HepG2 (cell line): Measurements from ENCODE around the gene CHMP1A.

ENCODE experiments used
- ARHGAP35 ChIP-seq: sonication (generic); formaldehyde crosslinking; IDR thresholded peaks from 2 replicates; pipeline ENCODE4 v1.9.0; 2022; ENCODE audit warnings: mild to moderate bottlenecking, inconsistent platforms, moderate library complexity, missing genetic modification reagents, borderline replicate concordance
- REPIN1 ChIP-seq: sonication (generic); formaldehyde crosslinking; IDR thresholded peaks from 2 replicates; pipeline ENCODE4 v1.8.0; 2022; ENCODE audit warnings: missing genetic modification reagents, low read depth, mild to moderate bottlenecking, borderline replicate concordance
- SETDB1 ChIP-seq: sonication (generic); formaldehyde crosslinking; IDR thresholded peaks from 2 replicates; pipeline ENCODE4 v1.5.1; 2020; ENCODE audit warnings: missing genetic modification reagents, mild to moderate bottlenecking, borderline replicate concordance
- SMAD1 ChIP-seq: sonication (generic); formaldehyde crosslinking; IDR thresholded peaks from 2 replicates; pipeline ENCODE4 v1.4.0; 2020; ENCODE audit warnings: missing genetic modification reagents, low read depth, mild to moderate bottlenecking, borderline replicate concordance
- ZNF776 ChIP-seq: sonication (generic); formaldehyde crosslinking; IDR thresholded peaks from 2 replicates; pipeline ENCODE4 v1.4.0; 2020; ENCODE audit warnings: mild to moderate bottlenecking, missing genetic modification reagents
- TF ChIP-seq, protein P1 (sequence below): sonication (generic); formaldehyde crosslinking; IDR thresholded peaks from 2 replicates; pipeline ENCODE4 v1.5.0; 2020; ENCODE audit warnings: mild to moderate bottlenecking, missing genetic modification reagents, moderate library complexity

DNA sequence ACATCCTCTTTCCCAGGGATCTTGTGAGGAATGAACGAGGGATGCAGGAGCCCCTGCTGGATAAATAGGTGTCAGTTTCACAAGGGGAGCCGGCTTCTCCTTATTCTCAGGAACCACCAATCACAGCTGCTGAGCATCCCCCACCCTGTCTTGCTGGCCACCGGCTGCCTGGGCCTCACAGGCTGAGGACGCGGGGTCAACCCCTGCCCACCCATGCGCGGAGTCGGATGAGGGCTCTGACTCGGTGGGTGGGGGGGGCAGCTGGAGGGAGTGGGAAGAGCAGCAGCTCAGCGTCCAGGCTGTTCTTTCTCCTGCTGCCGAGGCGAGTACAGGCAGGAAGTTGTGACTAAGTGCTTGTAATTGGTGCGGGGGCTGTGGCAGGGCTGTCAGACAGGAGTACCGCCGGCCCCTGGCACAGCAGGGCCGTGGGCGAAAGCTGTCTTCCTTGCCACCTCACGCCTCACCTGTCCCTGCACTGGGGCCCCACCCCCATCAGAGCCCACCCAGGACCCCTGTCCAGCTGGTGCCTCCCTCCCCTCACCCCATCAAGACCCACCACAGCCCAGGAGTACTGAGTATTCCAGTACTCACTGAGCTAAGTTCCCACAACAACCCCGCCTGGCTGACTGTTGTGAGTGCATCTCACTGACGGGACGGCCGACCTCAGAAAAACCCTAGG lies 55.1 kb downstream of the CHMP1A start:
- TF ChIP-seq, protein P1, sequence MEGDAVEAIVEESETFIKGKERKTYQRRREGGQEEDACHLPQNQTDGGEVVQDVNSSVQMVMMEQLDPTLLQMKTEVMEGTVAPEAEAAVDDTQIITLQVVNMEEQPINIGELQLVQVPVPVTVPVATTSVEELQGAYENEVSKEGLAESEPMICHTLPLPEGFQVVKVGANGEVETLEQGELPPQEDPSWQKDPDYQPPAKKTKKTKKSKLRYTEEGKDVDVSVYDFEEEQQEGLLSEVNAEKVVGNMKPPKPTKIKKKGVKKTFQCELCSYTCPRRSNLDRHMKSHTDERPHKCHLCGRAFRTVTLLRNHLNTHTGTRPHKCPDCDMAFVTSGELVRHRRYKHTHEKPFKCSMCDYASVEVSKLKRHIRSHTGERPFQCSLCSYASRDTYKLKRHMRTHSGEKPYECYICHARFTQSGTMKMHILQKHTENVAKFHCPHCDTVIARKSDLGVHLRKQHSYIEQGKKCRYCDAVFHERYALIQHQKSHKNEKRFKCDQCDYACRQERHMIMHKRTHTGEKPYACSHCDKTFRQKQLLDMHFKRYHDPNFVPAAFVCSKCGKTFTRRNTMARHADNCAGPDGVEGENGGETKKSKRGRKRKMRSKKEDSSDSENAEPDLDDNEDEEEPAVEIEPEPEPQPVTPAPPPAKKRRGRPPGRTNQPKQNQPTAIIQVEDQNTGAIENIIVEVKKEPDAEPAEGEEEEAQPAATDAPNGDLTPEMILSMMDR (CRISPR knock-in tag) = no peak
- no peak for TF ChIP-seq ZNF776
- no peak for TF ChIP-seq REPIN1
- TF ChIP-seq ARHGAP35 (CRISPR knock-in tag) = no peak
- TF ChIP-seq SETDB1 (CRISPR knock-in tag) = no peak
- no peak for TF ChIP-seq SMAD1 (CRISPR knock-in tag)
